Cardiac fibroblast (primary cell): ENCODE results near the gene CUTA.

Experiments
- DNase-seq, 2 donors: peaks; one replicate each; pipeline versions ENCODE4 v3.0.0 to v3.0.0-alpha.2; 2010; ENCODE audit warnings: low read depth in 2 of 2
- H3K4me3 ChIP-seq, 2 donors: replicated peaks in 1 of 2; 1 replicate in 1 of 2; 2 replicates in 1 of 2; pipeline ENCODE4 v1.5.1; 2011; ENCODE audit warnings: low read depth in 2 of 2, low read length in 2 of 2, mild to moderate bottlenecking in 2 of 2, moderate library complexity in 1 of 2
- TF ChIP-seq, protein P1 (sequence below): IDR thresholded peaks from one replicate; pipeline ENCODE4 v1.5.1; 2011; ENCODE audit warnings: low read depth, mild to moderate bottlenecking, low read length, inconsistent platforms

The CUTA gene

GRCh38 chr6:33433001-33433543 is 15.2 kb upstream of the CUTA start:
- TF ChIP-seq, protein P1, sequence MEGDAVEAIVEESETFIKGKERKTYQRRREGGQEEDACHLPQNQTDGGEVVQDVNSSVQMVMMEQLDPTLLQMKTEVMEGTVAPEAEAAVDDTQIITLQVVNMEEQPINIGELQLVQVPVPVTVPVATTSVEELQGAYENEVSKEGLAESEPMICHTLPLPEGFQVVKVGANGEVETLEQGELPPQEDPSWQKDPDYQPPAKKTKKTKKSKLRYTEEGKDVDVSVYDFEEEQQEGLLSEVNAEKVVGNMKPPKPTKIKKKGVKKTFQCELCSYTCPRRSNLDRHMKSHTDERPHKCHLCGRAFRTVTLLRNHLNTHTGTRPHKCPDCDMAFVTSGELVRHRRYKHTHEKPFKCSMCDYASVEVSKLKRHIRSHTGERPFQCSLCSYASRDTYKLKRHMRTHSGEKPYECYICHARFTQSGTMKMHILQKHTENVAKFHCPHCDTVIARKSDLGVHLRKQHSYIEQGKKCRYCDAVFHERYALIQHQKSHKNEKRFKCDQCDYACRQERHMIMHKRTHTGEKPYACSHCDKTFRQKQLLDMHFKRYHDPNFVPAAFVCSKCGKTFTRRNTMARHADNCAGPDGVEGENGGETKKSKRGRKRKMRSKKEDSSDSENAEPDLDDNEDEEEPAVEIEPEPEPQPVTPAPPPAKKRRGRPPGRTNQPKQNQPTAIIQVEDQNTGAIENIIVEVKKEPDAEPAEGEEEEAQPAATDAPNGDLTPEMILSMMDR = no peak
- DNase-seq = no peak
- no peak overlapping the region for H3K4me3 ChIP-seq

- no peak overlapping the region for H3K4me3 ChIP-seq
- TF ChIP-seq, protein P1 = no peak
These were observed 14.6 kb upstream of the CUTA start for GRCh38 chr6:33432546-33432945.

DNA sequence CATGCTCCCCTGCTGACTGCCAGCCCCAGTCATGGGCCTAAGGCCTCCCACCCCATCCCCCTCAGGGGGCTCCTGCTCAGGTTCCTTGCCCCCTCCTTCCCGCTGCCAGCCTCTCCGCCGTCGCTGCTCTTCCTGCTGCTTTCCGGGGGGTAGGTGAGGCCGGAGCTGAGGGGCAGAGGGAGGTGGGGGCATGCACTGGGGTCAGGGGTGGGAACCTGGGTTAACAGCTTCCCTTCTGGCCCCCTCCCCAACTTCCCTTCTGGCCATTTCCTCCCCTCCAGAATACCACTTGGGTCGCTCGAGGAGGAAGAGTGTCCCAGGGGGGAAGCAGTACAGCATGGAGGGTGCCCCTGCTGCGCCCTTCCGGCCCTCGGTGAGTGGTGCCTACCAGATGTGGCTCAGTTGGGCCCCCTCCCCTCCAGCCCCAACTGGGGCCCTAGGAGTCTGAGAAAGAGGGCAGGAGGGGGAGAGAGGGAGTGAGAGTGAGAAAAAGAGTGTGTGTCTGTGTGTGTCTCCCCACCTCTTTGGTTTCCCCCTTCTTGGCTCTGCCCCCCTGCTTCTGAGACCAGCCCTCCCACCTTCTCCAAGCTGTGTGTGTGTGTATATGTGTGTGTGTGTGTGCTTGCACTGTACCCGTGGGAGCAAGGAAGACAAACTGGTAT is 14.1 kb upstream of the CUTA start:
- no peak overlapping the region for H3K4me3 ChIP-seq
- TF ChIP-seq, protein P1 = no peak
- no peak for DNase-seq

More at GRCh38 chr6:33432546-33432945, 14.6 kb upstream of the CUTA start:
- DNase-seq = no peak

DNA sequence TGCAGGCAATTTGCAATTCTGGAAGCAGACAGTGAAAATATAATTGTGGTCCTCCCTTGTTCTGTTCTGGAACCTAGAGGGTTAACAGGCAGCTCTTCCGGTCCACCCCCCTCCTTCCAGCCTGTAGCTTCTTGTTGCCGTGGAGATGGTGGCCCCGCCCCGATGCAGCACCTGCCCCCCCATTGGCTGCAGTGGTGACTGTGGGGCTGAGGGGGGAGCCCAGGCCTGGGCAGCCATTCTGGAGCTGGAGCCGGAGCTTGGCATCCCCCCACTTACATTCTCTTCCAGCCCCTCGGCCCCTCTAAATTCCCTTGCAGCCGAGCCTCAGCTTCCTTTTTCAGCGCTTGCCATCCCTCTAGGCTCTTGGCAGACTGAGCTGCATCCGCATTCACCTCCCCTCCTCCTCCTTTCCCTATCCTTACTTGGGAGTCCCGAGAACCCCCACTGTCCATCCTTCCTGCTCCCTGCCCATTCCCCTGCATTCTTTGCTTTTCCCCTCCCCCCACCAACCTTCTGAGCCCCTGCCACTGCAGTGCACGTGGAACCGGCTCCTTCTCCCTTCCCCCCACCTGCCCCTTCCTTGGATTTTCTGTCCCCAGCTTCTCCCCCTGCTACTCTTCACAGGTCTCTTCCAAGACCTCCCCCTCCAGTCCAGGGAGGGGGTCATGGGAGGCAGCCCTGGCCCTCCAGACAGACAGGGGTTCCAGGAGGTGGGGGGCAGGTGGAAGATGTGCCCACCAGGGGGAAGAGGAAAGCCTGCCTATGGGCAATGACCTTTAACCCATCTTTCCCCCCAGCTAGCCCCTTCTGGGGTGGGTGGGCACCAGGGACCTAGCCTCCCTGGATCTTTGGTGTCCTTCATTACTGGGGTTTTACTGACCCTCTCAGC is 13.3 kb upstream of the CUTA start:
- TF ChIP-seq, protein P1 = no peak
- H3K4me3 ChIP-seq = no peak overlapping the region
- peak; percentile 52 to 63 for DNase-seq

DNA sequence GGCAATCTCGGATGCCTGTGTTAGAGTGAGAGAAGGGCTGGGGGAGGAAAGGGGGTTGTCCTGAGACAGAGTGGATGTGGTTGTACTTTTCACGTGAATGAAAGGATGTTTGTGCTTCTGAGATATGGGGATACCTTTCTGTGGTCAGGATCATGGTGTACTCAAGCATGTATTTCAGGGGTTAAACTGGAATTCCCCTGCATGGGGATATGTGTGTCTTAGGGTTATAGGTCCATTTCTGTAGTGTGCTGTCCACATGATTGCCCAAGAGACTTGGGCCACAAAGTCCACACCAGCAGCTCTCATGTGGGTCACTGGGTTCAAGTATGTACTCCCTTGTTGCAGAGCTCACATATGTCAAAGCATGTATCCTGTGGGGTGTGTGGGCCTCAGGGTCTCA is 12.4 kb upstream of the CUTA start:
- TF ChIP-seq, protein P1 = no peak
- no peak for DNase-seq
- no peak overlapping the region for H3K4me3 ChIP-seq

- TF ChIP-seq, protein P1 = no peak
- DNase-seq = no peak
- no peak overlapping the region for H3K4me3 ChIP-seq
These were observed 11.8 kb upstream of the CUTA start for GRCh38 chr6:33429750-33430052.
